Suprapubic skin (tissue), 4 donors: ENCODE data around the gene COL12A1.

ENCODE experiments used
- POLR2A ChIP-seq, 2 donors: fragments of 450-650 bp; IDR thresholded peaks; one replicate each; pipeline ENCODE4 v1.6.1; 2017; ENCODE audit warnings: antibody characterized with exemption in 2 of 2, mild to moderate bottlenecking in 2 of 2, moderate library complexity in 2 of 2
- POLR2AphosphoS5 ChIP-seq, 3 donors: sonication (generic); formaldehyde crosslinking; IDR thresholded peaks; one replicate each; pipeline ENCODE4 v1.6.1; 2017; ENCODE audit warnings: antibody characterized with exemption in 3 of 3
- TF ChIP-seq, protein P1 (sequence below), 2 donors: fragments of 200-600 bp in 1 of 2; fragments of 450-650 bp in 1 of 2; sonication (generic) in 1 of 2; IDR thresholded peaks; one replicate each; pipeline ENCODE4 v1.5.1; 2016 to 2019; ENCODE audit warnings: antibody characterized with exemption in 2 of 2, mild to moderate bottlenecking in 1 of 2, moderate library complexity in 1 of 2

DNA sequence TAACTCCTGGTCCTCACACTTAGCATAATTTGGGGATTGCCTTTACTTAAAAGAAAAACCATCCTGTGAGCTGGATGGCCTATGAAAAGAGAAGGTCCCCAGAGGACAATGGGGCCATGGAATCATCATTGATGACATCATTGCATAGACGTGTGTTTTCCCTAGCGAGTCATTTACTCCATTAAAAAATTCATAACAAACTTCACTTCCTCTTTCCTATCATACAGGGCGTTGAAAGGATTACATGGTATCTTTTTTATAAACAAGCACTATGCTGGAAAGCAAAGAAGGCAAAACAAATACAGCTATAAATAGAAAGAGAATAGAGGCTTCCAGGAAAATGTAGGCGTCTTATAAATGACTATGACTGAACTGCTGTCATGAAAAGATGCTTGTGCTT is 11.3 kb upstream of the COL12A1 start:
- TF ChIP-seq POLR2AphosphoS5 (IDR thresholded peaks at IDR 0.05) (no peak), POLR2A (IDR thresholded peaks at IDR 0.05) (no peak)
- TF ChIP-seq, protein P1, sequence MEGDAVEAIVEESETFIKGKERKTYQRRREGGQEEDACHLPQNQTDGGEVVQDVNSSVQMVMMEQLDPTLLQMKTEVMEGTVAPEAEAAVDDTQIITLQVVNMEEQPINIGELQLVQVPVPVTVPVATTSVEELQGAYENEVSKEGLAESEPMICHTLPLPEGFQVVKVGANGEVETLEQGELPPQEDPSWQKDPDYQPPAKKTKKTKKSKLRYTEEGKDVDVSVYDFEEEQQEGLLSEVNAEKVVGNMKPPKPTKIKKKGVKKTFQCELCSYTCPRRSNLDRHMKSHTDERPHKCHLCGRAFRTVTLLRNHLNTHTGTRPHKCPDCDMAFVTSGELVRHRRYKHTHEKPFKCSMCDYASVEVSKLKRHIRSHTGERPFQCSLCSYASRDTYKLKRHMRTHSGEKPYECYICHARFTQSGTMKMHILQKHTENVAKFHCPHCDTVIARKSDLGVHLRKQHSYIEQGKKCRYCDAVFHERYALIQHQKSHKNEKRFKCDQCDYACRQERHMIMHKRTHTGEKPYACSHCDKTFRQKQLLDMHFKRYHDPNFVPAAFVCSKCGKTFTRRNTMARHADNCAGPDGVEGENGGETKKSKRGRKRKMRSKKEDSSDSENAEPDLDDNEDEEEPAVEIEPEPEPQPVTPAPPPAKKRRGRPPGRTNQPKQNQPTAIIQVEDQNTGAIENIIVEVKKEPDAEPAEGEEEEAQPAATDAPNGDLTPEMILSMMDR (IDR thresholded peaks at IDR 0.05) = no peak
